Adrenal gland (tissue), 12 donors: ENCODE results near the gene LTB. TPM values are rescaled to one million over a fixed set of nuclear protein-coding genes. Genes with fewer than 3 reads are reported as not detected.

Experiments
- DNase-seq, 7 donors: peaks; one replicate each; pipeline ENCODE4 v3.0.0-alpha.2; 2019 to 2020
- H3K27ac ChIP-seq, 5 donors: fragments of 200-600 bp; sonication (generic) in 4 of 5; 1 replicate in 3 of 5; 2 replicates in 2 of 5; pipeline versions ENCODE4 v1.5.1 to v1.8.0; 2016 to 2020; ENCODE audit warnings: mild to moderate bottlenecking in 1 of 5
- H3K27me3 ChIP-seq: fragments of 200-600 bp; 2 replicates; pipeline ENCODE4 v1.8.0; 2021
- H3K36me3 ChIP-seq, 2 donors: fragments of 200-600 bp; replicated peaks in 1 of 2; 1 replicate in 1 of 2; 2 replicates in 1 of 2; pipeline versions ENCODE4 v1.5.1 to v1.8.0; 2018 to 2022
- H3K4me1 ChIP-seq, 2 donors: fragments of 200-600 bp; replicated peaks in 1 of 2; 1 replicate in 1 of 2; 2 replicates in 1 of 2; pipeline versions ENCODE4 v1.5.1 to v1.8.0; 2018 to 2021
- H3K4me3 ChIP-seq, 4 donors: fragments of 200-600 bp; sonication (generic) in 3 of 4; one replicate each; pipeline ENCODE4 v1.5.1; 2016 to 2018
- H3K9me3 ChIP-seq, 3 donors: fragments of 200-600 bp; sonication (generic) in 1 of 3; replicated peaks in 1 of 3; 1 replicate in 2 of 3; 2 replicates in 1 of 3; pipeline versions ENCODE4 v1.5.1 to v1.8.0; 2016 to 2021
- POLR2A ChIP-seq, 2 donors: fragments of 450-650 bp; IDR thresholded peaks; one replicate each; pipeline ENCODE4 v1.6.1; 2017; ENCODE audit warnings: antibody characterized with exemption in 2 of 2, mild to moderate bottlenecking in 2 of 2, moderate library complexity in 1 of 2
- WGBS, 4 donors: extraction: QIAGEN DNeasy Blood & Tissue Kit in 2 of 4; methylation state at CpG; one replicate each; pipeline versions ENCODE4 v1.1.5 to v1.1.7; 2013 to 2017; 5-methylcytosine and 5-hydroxymethylcytosine counted together
- intact Hi-C, 2 donors: fragments of 100-400 bp; cut with DNase I; formaldehyde crosslinking; loops; one replicate each; pipeline versions ENCODE4 v1.14.1 to v1.15.0; 2022 to 2023
- polyA plus RNA-seq, 3 donors: library from polyadenylated mRNA; stranded (reverse); fragments of 200-250 nt in 2 of 3; fragments of 350-450 nt in 1 of 3; fragmentation: Illumina TruSeq in 1 of 3; extraction: RNeasy Lipid Tissue Mini Kit (QIAGEN cat#74804) in 1 of 3; gene quantifications; one replicate each; pipeline ENCODE4 v1.2.3, GENCODE V29; 2013 to 2014
- total RNA-seq, 9 donors: library from RNA; depleted of rRNA in 4 of 9; stranded (reverse); fragments of >200 nt in 4 of 9; fragments of 120-200 nt in 1 of 9; fragmentation: NEBNext Ultra II Directional in 1 of 9; extraction: Animal tissue kit (Norgen Biotek cat#: 25700) in 1 of 9; gene quantifications; one replicate each; pipeline versions ENCODE4 v1.1.0 to v1.2.4, GENCODE V29; 2013 to 2023
- TF ChIP-seq, protein P1 (sequence below), 6 experiments: fragments of 450-650 bp in 4 of 6; fragments of 200-600 bp in 2 of 6; sonication (generic) in 1 of 6; IDR thresholded peaks; 1 replicate in 5 of 6; 2 replicates in 1 of 6; pipeline versions ENCODE4 v1.5.1 to v1.8.0; 2016 to 2021; ENCODE audit warnings: antibody characterized with exemption in 6 of 6, mild to moderate bottlenecking in 2 of 6, moderate library complexity in 1 of 6
- donor health status: healthy with polysubstance abuse.
- donor health status: Bipolar disorder and iron deficiency.
- donor health status: DM: yes; HTN: yes; CAD: no.
- donor health status: DM: no; HTN: no; CAD: no.
- donor health status: DM: no; HTN: no; CAD: no.
- donor health status: DM: yes; HTN: yes; CAD: no.

LTB gene
- total and polyA plus RNA-seq, 12 donors = 0.31 to 6.7 (median 1.1) TPM; not detected in 3

DNA sequence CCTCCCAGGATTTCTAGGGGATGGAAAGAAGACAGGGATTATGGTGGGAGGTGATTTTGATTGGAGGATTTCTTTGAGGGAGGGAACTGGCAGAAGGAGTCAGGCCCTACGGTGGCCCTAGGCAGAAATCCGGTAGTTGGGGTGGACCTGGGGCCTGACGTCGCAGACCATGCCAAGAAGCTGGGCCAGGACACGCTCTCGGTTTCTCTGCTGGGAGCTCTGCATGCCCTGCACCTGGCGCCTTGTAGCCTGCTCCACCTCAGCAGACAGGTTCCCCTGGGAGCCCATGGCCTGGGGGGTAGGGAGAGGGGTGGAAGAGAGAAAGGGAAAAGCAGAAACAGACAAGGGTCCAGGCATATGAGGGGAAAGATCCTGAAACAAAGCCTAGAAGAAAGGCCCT lies 36.9 kb downstream of the LTB start:
- H3K36me3 ChIP-seq = peaks cover 0 to 6% of the 10 kb centered on the region in 2 donors
- TF ChIP-seq POLR2A (IDR thresholded peaks at IDR 0.05) = no peak
- TF ChIP-seq, protein P1, sequence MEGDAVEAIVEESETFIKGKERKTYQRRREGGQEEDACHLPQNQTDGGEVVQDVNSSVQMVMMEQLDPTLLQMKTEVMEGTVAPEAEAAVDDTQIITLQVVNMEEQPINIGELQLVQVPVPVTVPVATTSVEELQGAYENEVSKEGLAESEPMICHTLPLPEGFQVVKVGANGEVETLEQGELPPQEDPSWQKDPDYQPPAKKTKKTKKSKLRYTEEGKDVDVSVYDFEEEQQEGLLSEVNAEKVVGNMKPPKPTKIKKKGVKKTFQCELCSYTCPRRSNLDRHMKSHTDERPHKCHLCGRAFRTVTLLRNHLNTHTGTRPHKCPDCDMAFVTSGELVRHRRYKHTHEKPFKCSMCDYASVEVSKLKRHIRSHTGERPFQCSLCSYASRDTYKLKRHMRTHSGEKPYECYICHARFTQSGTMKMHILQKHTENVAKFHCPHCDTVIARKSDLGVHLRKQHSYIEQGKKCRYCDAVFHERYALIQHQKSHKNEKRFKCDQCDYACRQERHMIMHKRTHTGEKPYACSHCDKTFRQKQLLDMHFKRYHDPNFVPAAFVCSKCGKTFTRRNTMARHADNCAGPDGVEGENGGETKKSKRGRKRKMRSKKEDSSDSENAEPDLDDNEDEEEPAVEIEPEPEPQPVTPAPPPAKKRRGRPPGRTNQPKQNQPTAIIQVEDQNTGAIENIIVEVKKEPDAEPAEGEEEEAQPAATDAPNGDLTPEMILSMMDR (IDR thresholded peaks at IDR 0.05) = no peak
- H3K27me3 ChIP-seq = no peaks in the 10 kb centered on the region
- intact Hi-C loops = loop anchor here in 1 of 2 donors (5.0 kb wide), 1 partner anchor 52 kb away; no protein-coding TSS in a partner anchor
- no peak overlapping the region for H3K4me3 ChIP-seq
- H3K4me1 ChIP-seq = peaks cover 16 to 38% of the 10 kb centered on the region in 2 donors
- WGBS, 4 donors = 55 to 76% (median 66%) methylated on average over 6 to 7 of the region's 7 CpGs
- no peak overlapping the region for H3K27ac ChIP-seq
- no peaks in the 10 kb centered on the region for H3K9me3 ChIP-seq
- DNase-seq = no peak

DNA sequence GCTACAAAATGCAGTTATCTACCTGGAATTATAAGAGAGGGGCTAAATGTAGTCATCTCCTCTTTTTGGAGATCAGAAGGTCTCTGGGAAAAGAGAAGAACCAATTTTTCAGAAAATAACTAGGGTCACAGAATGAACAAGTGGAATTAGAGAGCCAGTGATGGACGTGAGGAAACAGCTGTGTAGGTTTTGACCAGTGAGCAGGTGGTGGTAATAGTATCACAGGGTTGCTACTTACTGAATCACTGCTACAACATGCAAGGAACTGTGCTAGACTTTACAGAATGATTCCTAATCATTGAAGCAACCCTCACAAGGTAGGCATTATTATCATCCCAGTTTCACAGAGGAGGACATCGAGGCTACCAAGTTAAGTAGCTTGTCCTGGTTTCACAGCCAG lies 37.5 kb downstream of the LTB start:
- peaks cover 0 to 8% of the 10 kb centered on the region in 2 donors for H3K36me3 ChIP-seq
- WGBS, 4 donors = 63 to 79% (median 74%) methylated on average over 2 of the region's 2 CpGs
- intact Hi-C loops = loop anchor here in 1 of 2 donors (5.0 kb wide), 1 partner anchor 53 kb away; no protein-coding TSS in a partner anchor
- DNase-seq = no peak
- no peak overlapping the region for H3K27ac ChIP-seq
- H3K4me3 ChIP-seq = no peak overlapping the region
- H3K4me1 ChIP-seq = peaks cover 22 to 44% of the 10 kb centered on the region in 2 donors
- no peak for TF ChIP-seq POLR2A (IDR thresholded peaks at IDR 0.05)
- TF ChIP-seq, protein P1 (IDR thresholded peaks at IDR 0.05) = no peak
- no peaks in the 10 kb centered on the region for H3K9me3 ChIP-seq
- no peaks in the 10 kb centered on the region for H3K27me3 ChIP-seq

DNA sequence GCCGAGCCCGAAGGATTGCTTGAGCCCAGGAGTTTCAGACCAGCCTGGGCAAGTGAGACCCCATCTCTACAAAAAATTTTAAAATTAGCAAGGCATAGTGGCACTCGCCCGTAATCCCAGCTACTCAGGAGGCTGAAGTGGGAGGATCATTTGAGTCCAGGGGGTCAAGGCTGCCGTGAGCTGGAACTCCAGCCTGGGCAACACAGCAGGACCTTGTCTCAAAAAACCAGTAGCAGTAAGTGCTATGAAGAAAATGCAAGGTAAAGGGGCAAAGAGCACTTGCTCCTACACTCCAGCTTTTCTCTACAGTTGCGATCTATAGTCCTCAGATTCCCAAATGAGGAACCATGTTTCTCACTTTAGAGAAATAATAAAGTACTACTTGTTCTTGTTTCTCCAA lies 38.6 kb downstream of the LTB start:
- intact Hi-C loops = no loop called here
- Histone ChIP-seq H3K27me3 (no peaks in the 10 kb centered on the region), H3K4me3 (no peak overlapping the region), H3K9me3 (no peaks in the 10 kb centered on the region), H3K36me3 (peaks cover 0 to 17% of the 10 kb centered on the region in 2 donors), H3K27ac (no peak overlapping the region), H3K4me1 (peaks cover 29 to 47% of the 10 kb centered on the region in 2 donors)
- DNase-seq = no peak
- 93 to 94% (median 93%) methylated on average over 6 of the region's 6 CpGs for WGBS, 4 donors
- TF ChIP-seq POLR2A (IDR thresholded peaks at IDR 0.05) = no peak
- TF ChIP-seq, protein P1 (IDR thresholded peaks at IDR 0.05) = no peak

DNA sequence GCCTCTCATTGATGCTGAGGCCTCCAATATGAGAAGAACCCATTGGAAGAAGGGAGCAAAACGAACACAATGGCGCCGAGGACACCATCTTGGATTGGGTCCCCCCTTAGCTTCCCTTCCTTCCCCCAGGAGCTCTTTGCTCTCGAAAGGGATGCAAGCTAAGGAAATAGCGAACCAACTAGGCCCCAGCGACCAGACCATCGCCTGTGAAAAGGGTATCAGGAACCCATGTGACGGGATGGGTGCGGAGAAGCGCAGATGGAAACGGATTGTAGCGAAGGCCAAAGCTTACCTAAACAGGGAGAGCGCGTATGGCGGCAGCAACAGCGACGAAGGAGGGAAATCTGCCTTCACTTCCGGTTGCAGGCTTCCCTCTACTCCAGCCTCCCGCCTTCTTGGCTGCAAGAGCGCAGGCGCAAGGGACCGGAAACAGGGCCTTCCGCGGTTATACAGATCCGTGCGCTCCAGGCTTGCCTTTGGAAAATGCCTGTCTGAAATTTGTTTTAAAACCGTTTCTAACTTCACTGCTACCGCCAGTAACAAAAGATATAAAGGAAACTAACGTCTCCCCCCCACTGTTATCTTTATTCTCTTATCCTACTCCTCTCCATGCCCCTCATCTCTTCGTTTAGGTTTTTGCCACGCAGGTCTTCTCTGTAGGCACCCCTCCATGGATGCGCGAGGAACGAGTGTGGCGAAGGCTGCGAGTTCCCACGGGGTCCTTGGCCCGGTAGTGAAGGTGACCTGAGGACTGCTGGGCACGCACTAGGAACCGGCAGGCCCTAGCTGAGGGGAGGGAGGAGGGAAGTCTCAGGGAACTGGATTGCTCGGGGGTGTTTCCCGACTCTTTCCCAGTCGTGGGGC lies 40.3 kb downstream of the LTB start, which contains the start of gene DDX39B:
Gene DDX39B (minus strand): TSS at position 346 of the 864 bp plus-strand sequence. CDS start 1,471 bp downstream, outside the sequence.
- no peaks in the 10 kb centered on the region for H3K27me3 ChIP-seq
- H3K36me3 ChIP-seq = peaks cover 0 to 34% of the 10 kb centered on the region in 2 donors
- no peaks in the 10 kb centered on the region for H3K9me3 ChIP-seq
- H3K27ac ChIP-seq = peak within 1 kb of the TSS; percentile 78 to 98 (median 94)
- peak; percentile 94 to 98 (median 97) for DNase-seq
- H3K4me3 ChIP-seq = peak within 1 kb of the TSS; percentile 49 to 86 (median 81)
- peaks cover 20 to 46% of the 10 kb centered on the region in 2 donors for H3K4me1 ChIP-seq
- 0 to 1% (median 0%) methylated on average over 38 to 43 of the region's 43 CpGs for WGBS, 4 donors
- TF ChIP-seq POLR2A (IDR thresholded peaks at IDR 0.05) = peak; percentile 84 to 92
- TF ChIP-seq, protein P1 (IDR thresholded peaks at IDR 0.05) = no peak
- intact Hi-C loops = no loop called here
